CD14-positive monocyte (primary cell): ENCODE measurements around the gene CDK18. TPM values are rescaled to one million over a fixed set of nuclear protein-coding genes. Genes with fewer than 3 reads are reported as not detected.

Experiments
- DNase-seq, 3 donors: peaks; one replicate each; pipeline ENCODE4 v3.0.0-alpha.2; 2011 to 2022
- H2AFZ ChIP-seq: 2 replicates; pipeline ENCODE4 v1.6.0; 2012; ENCODE audit warnings: mild to moderate bottlenecking, low read depth, low read length, inconsistent platforms; ENCODE audit not compliant: insufficient read depth, poor library complexity, severe bottlenecking
- H3K27ac ChIP-seq, 2 donors: 1 replicate in 1 of 2; 2 replicates in 1 of 2; pipeline ENCODE4 v1.5.1; 2012 to 2013; ENCODE audit warnings: low read length in 2 of 2, control low read depth in 1 of 2, inconsistent platforms in 1 of 2, low read depth in 1 of 2, mild to moderate bottlenecking in 1 of 2
- H3K27me3 ChIP-seq, 2 donors: one replicate each; pipeline versions ENCODE4 v1.6.0 to v1.6.1; 2011 to 2013; ENCODE audit warnings: low read length in 2 of 2; ENCODE audit not compliant: control insufficient read depth in 2 of 2, insufficient read depth in 2 of 2
- H3K36me3 ChIP-seq, 2 donors: replicated peaks in 1 of 2; 1 replicate in 1 of 2; 2 replicates in 1 of 2; pipeline versions ENCODE4 v1.5.1 to v1.6.1; 2012 to 2013; ENCODE audit warnings: low read length in 2 of 2, control low read depth in 1 of 2, inconsistent platforms in 1 of 2, mild to moderate bottlenecking in 1 of 2; ENCODE audit not compliant: insufficient read depth in 2 of 2, control insufficient read depth in 1 of 2
- H3K4me1 ChIP-seq, 2 donors: 1 replicate in 1 of 2; 2 replicates in 1 of 2; pipeline versions ENCODE4 v1.5.1 to v1.6.1; 2012 to 2013; ENCODE audit warnings: low read length in 2 of 2, control low read depth in 1 of 2, inconsistent platforms in 1 of 2, mild to moderate bottlenecking in 1 of 2, moderate library complexity in 1 of 2; ENCODE audit not compliant: insufficient read depth in 2 of 2, control insufficient read depth in 1 of 2
- H3K4me2 ChIP-seq: replicated peaks from 2 replicates; pipeline ENCODE3; 2012; ENCODE audit warnings: low read length, moderate library complexity, mild to moderate bottlenecking; ENCODE audit not compliant: poor library complexity, severe bottlenecking; ENCODE audit errors: extremely low read depth
- H3K4me3 ChIP-seq, 3 experiments: fragments of 200-600 bp in 1 of 3; sonication (generic) in 1 of 3; replicated peaks in 1 of 3; 1 replicate in 2 of 3; 2 replicates in 1 of 3; pipeline ENCODE4 v1.5.1; 2011 to 2013; ENCODE audit warnings: low read length in 3 of 3, mild to moderate bottlenecking in 3 of 3, control low read depth in 2 of 3, low read depth in 2 of 3, inconsistent platforms in 1 of 3, moderate library complexity in 1 of 3
- H3K79me2 ChIP-seq: 2 replicates; pipeline ENCODE4 v1.6.0; 2012; ENCODE audit warnings: mild to moderate bottlenecking, control low read depth, inconsistent platforms, low read length, moderate library complexity; ENCODE audit not compliant: insufficient read depth
- H3K9ac ChIP-seq: 2 replicates; pipeline ENCODE4 v1.6.0; 2017; ENCODE audit warnings: low read length, mild to moderate bottlenecking; ENCODE audit not compliant: insufficient read depth, poor library complexity, severe bottlenecking
- H3K9me3 ChIP-seq, 2 donors: replicated peaks in 1 of 2; 1 replicate in 1 of 2; 2 replicates in 1 of 2; pipeline versions ENCODE4 v1.5.1 to v1.6.1; 2012 to 2013; ENCODE audit warnings: low read length in 2 of 2, control low read depth in 1 of 2; ENCODE audit not compliant: control insufficient read depth in 1 of 2, insufficient read depth in 1 of 2
- H4K20me1 ChIP-seq: 2 replicates; pipeline ENCODE4 v1.6.0; 2012; ENCODE audit warnings: mild to moderate bottlenecking, low read length, control low read depth, moderate library complexity; ENCODE audit not compliant: insufficient read depth
- H3K27ac Mint-ChIP-seq, 7 donors: one replicate each; pipeline ENCODE4 v1.8.0; 2020; ENCODE audit warnings: mild to moderate bottlenecking in 7 of 7, mixed read lengths in 7 of 7, moderate library complexity in 6 of 7, inconsistent platforms in 2 of 7
- H3K27me3 Mint-ChIP-seq, 3 donors: one replicate each; pipeline ENCODE4 v1.8.0; 2021 to 2022; ENCODE audit warnings: low read depth in 3 of 3, mild to moderate bottlenecking in 3 of 3, mixed read lengths in 3 of 3, moderate library complexity in 3 of 3, inconsistent platforms in 1 of 3
- H3K36me3 Mint-ChIP-seq, 2 donors: one replicate each; pipeline ENCODE4 v1.8.0; 2020; ENCODE audit warnings: mixed read lengths in 2 of 2, inconsistent platforms in 1 of 2, mild to moderate bottlenecking in 1 of 2
- H3K4me1 Mint-ChIP-seq: one replicate; pipeline ENCODE4 v1.8.0; 2020; ENCODE audit warnings: mild to moderate bottlenecking, mixed read lengths
- H3K4me3 Mint-ChIP-seq, 2 donors: one replicate each; pipeline ENCODE4 v1.8.0; 2020; ENCODE audit warnings: mild to moderate bottlenecking in 2 of 2, mixed read lengths in 2 of 2, moderate library complexity in 1 of 2
- H3K9me3 Mint-ChIP-seq, 7 donors: one replicate each; pipeline ENCODE4 v1.8.0; 2020 to 2022; ENCODE audit warnings: mixed read lengths in 7 of 7, mild to moderate bottlenecking in 6 of 7, moderate library complexity in 6 of 7, inconsistent platforms in 2 of 7
- CTCF ChIP-seq: fragments of 200-600 bp; IDR thresholded peaks from one replicate; pipeline ENCODE4 v1.8.0; 2022; ENCODE audit warnings: antibody characterized with exemption, mild to moderate bottlenecking
- WGBS: methylation state at CpG from one replicate; pipeline ENCODE4 v1.1.5; 2013; ENCODE audit warnings: missing lambda C conversion rate; ENCODE audit not compliant: insufficient coverage; 5-methylcytosine and 5-hydroxymethylcytosine counted together
- intact Hi-C, 2 donors: fragments of 100-400 bp; cut with micrococcal nuclease; formaldehyde crosslinking; loops; one replicate each; pipeline versions ENCODE4 v1.15.0 to v1.15.1; 2023
- polyA plus RNA-seq, 3 donors: library from polyadenylated mRNA; depleted of rRNA in 1 of 3; unstranded in 2 of 3; stranded (reverse) in 1 of 3; fragments of 300-500 nt in 2 of 3; fragments of >200 nt in 1 of 3; fragmentation: Illumina TruSeq in 2 of 3; gene quantifications; 1 replicate in 2 of 3; 2 replicates in 1 of 3; pipeline ENCODE4 v1.2.3, GENCODE V29; 2012 to 2021

Gene CDK18
- polyA plus RNA-seq, 3 donors: 0.48 to 4.4 (median 0.66) TPM

- no peak overlapping the region for H3K9ac ChIP-seq
- no peak overlapping the region for H3K4me2 ChIP-seq
- H3K9me3 Mint-ChIP-seq: no peaks in the 10 kb centered on the region
- no peak overlapping the region for H3K4me3 ChIP-seq
- no peak for DNase-seq
- H3K4me1 Mint-ChIP-seq: peaks cover 12% of the 10 kb centered on the region
- no peaks in the 10 kb centered on the region for H4K20me1 ChIP-seq
- 90% methylated on average over 1 of the region's 3 CpGs for WGBS
- H2AFZ ChIP-seq: no peak overlapping the region
- no peak overlapping the region for H3K27ac ChIP-seq
- H3K27me3 Mint-ChIP-seq: peaks cover 2 to 11% (median 6%) of the 10 kb centered on the region in 3 donors
- no peak overlapping the region for H3K27ac Mint-ChIP-seq
- no peak overlapping the region for H3K4me3 Mint-ChIP-seq
- H3K36me3 ChIP-seq: no peaks in the 10 kb centered on the region
- H3K9me3 ChIP-seq: no peaks in the 10 kb centered on the region
- peaks cover under 1 to 9% of the 10 kb centered on the region in 2 donors for H3K4me1 ChIP-seq
- intact Hi-C loops: no loop called here
- no peaks in the 10 kb centered on the region for H3K79me2 ChIP-seq
- no peaks in the 10 kb centered on the region for H3K36me3 Mint-ChIP-seq
- TF ChIP-seq CTCF: no peak
- H3K27me3 ChIP-seq: no peaks in the 10 kb centered on the region
Observed at GRCh38 chr1:205499789-205500188, 4.7 kb upstream of the CDK18 start.

GRCh38 chr1:205500240-205501233 lies 3.9 kb upstream of the CDK18 start:
- Histone ChIP-seq H3K4me1 (peaks cover 8 to 16% of the 10 kb centered on the region in 2 donors), H2AFZ (no peak overlapping the region), H3K79me2 (no peaks in the 10 kb centered on the region), H3K9me3 (no peaks in the 10 kb centered on the region), H3K9ac (no peak overlapping the region), H3K36me3 (no peaks in the 10 kb centered on the region), H3K27me3 (no peaks in the 10 kb centered on the region), H3K4me3 (no peak overlapping the region), H3K27ac (no peak overlapping the region), H3K4me2 (no peak overlapping the region), H4K20me1 (no peaks in the 10 kb centered on the region)
- Mint-ChIP-seq H3K4me3 (no peak overlapping the region), H3K27me3 (peaks cover 4 to 13% (median 8%) of the 10 kb centered on the region in 3 donors), H3K9me3 (no peaks in the 10 kb centered on the region), H3K27ac (no peak overlapping the region), H3K36me3 (no peaks in the 10 kb centered on the region), H3K4me1 (peaks cover 19% of the 10 kb centered on the region)
- DNase-seq: no peak
- no peak for TF ChIP-seq CTCF
- intact Hi-C loops: no loop called here
- WGBS: 97% methylated on average over 7 of the region's 9 CpGs
